Psoas muscle (tissue), 8 donors: ENCODE results near the gene PRR3. TPM values are rescaled to one million over a fixed set of nuclear protein-coding genes. Genes with fewer than 3 reads are reported as not detected.
A peak's percentile ranks its signal among the peaks of the same experiment; 100 is the strongest.

Experiments used
- ATAC-seq, 4 donors: fragments of 200-7000 bp; cut with Tn5 transposase; one replicate each; pipeline ENCODE4 v1.9.1; 2020; ENCODE audit warnings: moderate library complexity in 3 of 4, mild to moderate bottlenecking in 2 of 4
- DNase-seq, 2 donors: peaks; one replicate each; pipeline ENCODE4 v3.0.0-alpha.2; 2020
- H3K27ac ChIP-seq: fragments of 200-600 bp; one replicate; pipeline ENCODE4 v1.8.0; 2022
- H3K27me3 ChIP-seq, 3 donors: fragments of 200-600 bp in 1 of 3; one replicate each; pipeline versions ENCODE4 v1.6.1 to v1.8.0; 2013 to 2022; ENCODE audit warnings: low read length in 2 of 3, mild to moderate bottlenecking in 2 of 3, moderate library complexity in 1 of 3; ENCODE audit not compliant: insufficient read depth in 3 of 3
- H3K36me3 ChIP-seq, 2 donors: fragments of 200-600 bp in 1 of 2; one replicate each; pipeline versions ENCODE4 v1.6.1 to v1.8.0; 2013 to 2022; ENCODE audit warnings: low read depth in 1 of 2, mild to moderate bottlenecking in 1 of 2, moderate library complexity in 1 of 2; ENCODE audit not compliant: insufficient read depth in 1 of 2
- H3K4me1 ChIP-seq: fragments of 200-600 bp; one replicate; pipeline ENCODE4 v1.8.0; 2022
- H3K4me3 ChIP-seq: fragments of 200-600 bp; one replicate; pipeline ENCODE4 v1.8.0; 2022; ENCODE audit warnings: mild to moderate bottlenecking
- H3K9me3 ChIP-seq: fragments of 200-600 bp; one replicate; pipeline ENCODE4 v1.8.0; 2022
- WGBS, 3 donors: extraction: QIAGEN DNeasy Blood & Tissue Kit; methylation state at CpG; one replicate each; pipeline versions ENCODE4 v1.1.6 to v1.1.7; 2013; 5-methylcytosine and 5-hydroxymethylcytosine counted together
- intact Hi-C, 2 donors: fragments of 100-400 bp; cut with DNase I; formaldehyde crosslinking; loops; one replicate each; pipeline versions ENCODE4 v1.11.0 to v1.14.2; 2022
- polyA plus RNA-seq, 3 donors: library from polyadenylated mRNA; stranded (reverse); fragments of 200-250 nt; gene quantifications; one replicate each; pipeline ENCODE4 v1.2.3, GENCODE V29; 2013
- total RNA-seq, 4 donors: library from RNA; stranded (reverse); fragmentation: NEBNext Ultra II Directional in 2 of 4; extraction: Animal tissue kit (Norgen Biotek cat#: 25700) in 2 of 4; gene quantifications; one replicate each; pipeline versions ENCODE4 v1.2.1 to v1.2.4, GENCODE V29; 2021 to 2023
- TF ChIP-seq, protein P1 (sequence below): fragments of 200-600 bp; IDR thresholded peaks from one replicate; pipeline ENCODE4 v1.8.0; 2022; ENCODE audit warnings: antibody characterized with exemption
- donor health status: healthy with polysubstance abuse.
- donor health status: DM: no; HTN: no; CAD: no; lungs with moderate emphysema.
- donor health status: Bipolar disorder and iron deficiency.
- donor health status: healthy.
- donor health status: DM: yes; HTN: yes; CAD: no.
- donor health status: DM: no; HTN: no; CAD: no.
- donor health status: DM: no; HTN: no; CAD: no.
- donor health status: DM: yes; HTN: yes; CAD: no.

The PRR3 gene
- total and polyA plus RNA-seq, 7 donors: 1.5 to 5.1 (median 2.3) TPM

DNA sequence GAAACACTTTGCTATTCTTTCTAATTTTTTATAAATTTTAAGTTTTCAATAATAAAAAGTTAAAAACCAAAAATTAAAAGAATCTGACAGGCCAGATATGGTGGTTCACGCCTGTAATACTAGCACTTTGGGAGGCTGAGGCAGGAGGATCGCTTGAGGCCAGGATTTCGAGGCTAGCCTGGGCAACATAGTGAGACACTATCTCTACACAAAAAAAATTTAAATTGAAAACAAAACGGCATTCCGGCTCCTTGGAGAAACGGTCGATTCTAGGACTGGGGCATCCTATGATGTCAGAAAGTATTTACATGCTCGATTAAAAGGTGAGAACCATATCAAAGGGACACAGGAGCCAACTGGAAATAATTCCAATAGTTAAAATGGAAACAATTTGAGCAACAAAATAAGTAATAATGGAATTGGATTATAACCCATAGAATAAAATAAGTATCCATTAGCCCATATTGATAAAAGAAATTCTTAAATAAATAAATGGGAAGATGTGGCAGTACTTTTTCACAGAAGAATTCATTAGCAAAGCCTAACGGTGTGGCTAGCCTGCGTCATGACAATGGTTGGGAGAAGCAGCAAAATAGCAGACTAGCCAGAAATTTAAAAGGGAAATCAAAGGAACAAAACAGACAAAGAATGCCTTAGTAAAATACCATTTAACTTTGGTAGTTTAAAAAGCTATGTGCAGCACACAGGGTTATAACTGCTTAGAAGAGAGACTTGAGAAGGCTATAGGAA lies 46.5 kb upstream of the PRR3 start:
- ATAC-seq (no peak), DNase-seq (no peak)
- intact Hi-C loops: no loop called here
- TF ChIP-seq, protein P1, sequence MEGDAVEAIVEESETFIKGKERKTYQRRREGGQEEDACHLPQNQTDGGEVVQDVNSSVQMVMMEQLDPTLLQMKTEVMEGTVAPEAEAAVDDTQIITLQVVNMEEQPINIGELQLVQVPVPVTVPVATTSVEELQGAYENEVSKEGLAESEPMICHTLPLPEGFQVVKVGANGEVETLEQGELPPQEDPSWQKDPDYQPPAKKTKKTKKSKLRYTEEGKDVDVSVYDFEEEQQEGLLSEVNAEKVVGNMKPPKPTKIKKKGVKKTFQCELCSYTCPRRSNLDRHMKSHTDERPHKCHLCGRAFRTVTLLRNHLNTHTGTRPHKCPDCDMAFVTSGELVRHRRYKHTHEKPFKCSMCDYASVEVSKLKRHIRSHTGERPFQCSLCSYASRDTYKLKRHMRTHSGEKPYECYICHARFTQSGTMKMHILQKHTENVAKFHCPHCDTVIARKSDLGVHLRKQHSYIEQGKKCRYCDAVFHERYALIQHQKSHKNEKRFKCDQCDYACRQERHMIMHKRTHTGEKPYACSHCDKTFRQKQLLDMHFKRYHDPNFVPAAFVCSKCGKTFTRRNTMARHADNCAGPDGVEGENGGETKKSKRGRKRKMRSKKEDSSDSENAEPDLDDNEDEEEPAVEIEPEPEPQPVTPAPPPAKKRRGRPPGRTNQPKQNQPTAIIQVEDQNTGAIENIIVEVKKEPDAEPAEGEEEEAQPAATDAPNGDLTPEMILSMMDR: no peak
- 72 to 76% (median 75%) methylated on average over 10 of the region's 10 CpGs for WGBS, 3 donors
- Histone ChIP-seq H3K4me3 (no peak overlapping the region), H3K27ac (no peak overlapping the region), H3K4me1 (no peaks in the 10 kb centered on the region), H3K9me3 (no peaks in the 10 kb centered on the region), H3K36me3 (no peaks in the 10 kb centered on the region), H3K27me3 (peaks cover 0 to 3% (median 0%) of the 10 kb centered on the region in 3 donors)

DNA sequence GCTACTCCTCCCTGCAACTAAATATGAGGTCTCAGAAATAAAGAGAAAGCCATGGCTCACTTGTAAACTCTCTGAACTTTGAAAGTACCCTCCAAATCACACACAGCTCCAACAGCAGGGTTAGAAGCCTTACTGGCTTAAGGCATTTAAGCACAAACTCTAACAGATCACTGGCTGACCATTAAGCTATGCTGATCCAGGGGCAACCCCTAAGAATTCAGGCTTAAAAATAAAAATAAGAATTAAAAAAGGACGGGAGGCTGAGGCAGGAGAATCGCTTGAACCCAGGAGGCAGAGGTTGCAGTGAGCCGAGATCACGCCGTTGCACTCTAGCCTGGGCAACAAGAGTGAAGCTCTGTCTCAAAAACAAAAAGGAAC lies 45.9 kb upstream of the PRR3 start:
- intact Hi-C loops: no loop called here
- Histone ChIP-seq H3K36me3 (no peaks in the 10 kb centered on the region), H3K4me1 (no peaks in the 10 kb centered on the region), H3K27me3 (peaks cover 0 to 7% (median 0%) of the 10 kb centered on the region in 3 donors), H3K27ac (no peak overlapping the region), H3K9me3 (no peaks in the 10 kb centered on the region), H3K4me3 (no peak overlapping the region)
- no peak for DNase-seq
- WGBS, 3 donors: 54 to 72% (median 67%) methylated on average over 5 of the region's 5 CpGs
- ATAC-seq: no peak
- TF ChIP-seq, protein P1: no peak

DNA sequence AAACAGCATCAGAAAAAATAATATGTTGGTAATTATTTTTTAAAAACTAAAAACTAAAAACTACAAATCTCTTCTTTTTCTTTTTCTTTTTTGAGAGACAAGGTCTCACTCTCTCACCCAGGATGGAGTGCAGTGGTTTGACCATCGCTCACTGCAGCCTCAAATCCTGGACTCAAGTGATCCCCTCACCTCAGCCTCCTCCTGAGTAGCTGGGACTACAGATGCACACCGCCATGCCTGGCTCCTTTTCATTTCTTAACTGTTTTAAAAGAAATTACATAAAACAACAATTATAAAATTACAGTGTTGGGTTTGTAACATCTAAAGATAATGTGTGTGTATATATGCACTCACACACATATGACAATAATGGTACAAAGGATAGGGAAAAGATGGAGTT lies 43.6 kb upstream of the PRR3 start:
- no peaks in the 10 kb centered on the region for H3K36me3 ChIP-seq
- ATAC-seq (no peak), DNase-seq (no peak)
- intact Hi-C loops: no loop called here
- H3K27ac ChIP-seq: no peak overlapping the region
- no peak overlapping the region for H3K4me3 ChIP-seq
- 88 to 95% (median 94%) methylated on average over 2 of the region's 2 CpGs for WGBS, 3 donors
- peaks cover 0 to 14% (median 3%) of the 10 kb centered on the region in 3 donors for H3K27me3 ChIP-seq
- no peaks in the 10 kb centered on the region for H3K4me1 ChIP-seq
- no peaks in the 10 kb centered on the region for H3K9me3 ChIP-seq
- TF ChIP-seq, protein P1: no peak

DNA sequence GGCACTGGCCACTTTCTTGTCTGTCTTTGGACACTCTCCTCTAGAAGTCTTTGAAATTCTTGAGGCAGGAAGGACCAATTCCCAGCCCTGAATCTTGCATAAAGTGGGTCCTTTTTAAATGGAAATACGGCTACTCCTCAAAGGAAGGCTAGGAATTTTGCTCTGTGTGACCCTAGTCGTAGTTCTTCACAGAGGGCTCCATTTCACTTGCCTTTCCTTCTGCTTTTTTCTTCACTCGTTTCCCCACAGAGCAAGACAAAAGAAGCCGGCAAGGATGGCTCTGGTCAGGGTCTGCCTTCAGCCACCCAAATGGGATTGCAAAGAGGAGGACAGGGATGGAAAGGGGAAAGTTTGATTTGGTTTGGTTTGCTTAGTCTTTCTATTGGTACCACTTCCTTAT lies 42.0 kb upstream of the PRR3 start:
- 36 to 42% (median 38%) methylated on average over 4 of the region's 4 CpGs for WGBS, 3 donors

More for the DNA sequence above, 42.0 kb upstream of the PRR3 start:
- DNase-seq (no peak), ATAC-seq (no peak)
- Histone ChIP-seq H3K27me3 (peaks cover 0 to 14% (median 5%) of the 10 kb centered on the region in 3 donors), H3K27ac (peak overlapping the region; percentile 74), H3K4me3 (no peak overlapping the region), H3K36me3 (no peaks in the 10 kb centered on the region), H3K4me1 (no peaks in the 10 kb centered on the region), H3K9me3 (no peaks in the 10 kb centered on the region)
- intact Hi-C loops: no loop called here
- TF ChIP-seq, protein P1: no peak
